A549 (cell line): ENCODE data around the gene HARS1. TPM values are rescaled to one million over a fixed set of nuclear protein-coding genes. Genes with fewer than 3 reads are reported as not detected.

Experiments used
- ATAC-seq, 2 experiments: fragments of 200-7000 bp in 1 of 2; fragments of >200 bp in 1 of 2; cut with Nextera tagmentation in 1 of 2; cut with Tn5 transposase in 1 of 2; 3 replicates each; pipeline versions ENCODE4 v1.8.0 to v1.9.1; 2018 to 2020; ENCODE audit warnings: mild to moderate bottlenecking in 1 of 2, moderate library complexity in 1 of 2
- CTCF ChIA-PET: fragments of 300-600 bp; sonication (Branson Sonifier 250); formaldehyde crosslinking; extraction: SDS; loops from one replicate; lab custom pipeline; 2021; ENCODE audit warnings: antibody characterized with exemption, inconsistent platforms; lab: Yijun Ruan, JAX
- POLR2A ChIA-PET: fragments of 350-600 bp; formaldehyde crosslinking; extraction: SDS; loops from one replicate; lab custom pipeline; 2021; ENCODE audit warnings: antibody characterized with exemption, inconsistent platforms; lab: Yijun Ruan, JAX
- DNase-seq, 2 experiments: peaks; one replicate each; pipeline versions ENCODE4 v3.0.0 to v3.0.0-alpha.2; 2011 to 2016; ENCODE audit warnings: low read depth in 1 of 2, low spot score in 1 of 2
- FAIRE-seq: peaks from 2 replicates; lab custom pipeline; 2011; peaks lifted over from hg19 to GRCh38; lab: Jason Lieb, UNC
- H3K27ac ChIP-seq, 2 experiments: fragments of >200 bp; sonication (Bioruptor Twin); formaldehyde crosslinking; 3 replicates each; pipeline ENCODE4 v1.5.1; 2016 to 2017
- H3K4me1 ChIP-seq: fragments of >200 bp; sonication (Bioruptor Twin); formaldehyde crosslinking; 3 replicates; pipeline ENCODE4 v1.6.1; 2016
- H3K4me2 ChIP-seq: fragments of >200 bp; sonication (Bioruptor Twin); formaldehyde crosslinking; 3 replicates; pipeline ENCODE4 v1.6.1; 2016
- H3K4me3 ChIP-seq: fragments of >200 bp; sonication (Bioruptor Twin); formaldehyde crosslinking; 3 replicates; pipeline ENCODE4 v1.5.1; 2016
- H3K9me3 ChIP-seq: fragments of >200 bp; sonication (Bioruptor Twin); formaldehyde crosslinking; 3 replicates; pipeline ENCODE4 v1.6.1; 2016
- CBX2 ChIP-seq: fragments of 200-600 bp; sonication (generic); IDR thresholded peaks from 2 replicates; pipeline ENCODE4 v1.6.1; 2016; ENCODE audit warnings: low read depth, mild to moderate bottlenecking, borderline replicate concordance
- CEBPB ChIP-seq, 2 experiments: fragments of >200 bp in 1 of 2; sonication (Bioruptor Twin) in 1 of 2; formaldehyde crosslinking in 1 of 2; IDR thresholded peaks; 2 replicates each; pipeline ENCODE4 v1.6.1; 2012 to 2016
- CHD2 ChIP-seq: fragments of 150-350 bp; IDR thresholded peaks from 2 replicates; pipeline ENCODE4 v1.6.1; 2014; ENCODE audit warnings: low read length; ENCODE audit not compliant: partially characterized antibody
- EP300 ChIP-seq, 2 experiments: fragments of >200 bp; sonication (Bioruptor Twin); formaldehyde crosslinking; IDR thresholded peaks; 2 replicates in 1 of 2; 3 replicates in 1 of 2; pipeline ENCODE4 v1.6.1; 2016 to 2017
- HDAC2 ChIP-seq: fragments of 200-600 bp; sonication (generic); IDR thresholded peaks from 2 replicates; pipeline ENCODE4 v1.6.1; 2016
- HOXA7 ChIP-seq: fragments of 250-450 bp; sonication (Bioruptor Pico); IDR thresholded peaks from 2 replicates; pipeline ENCODE4 v1.5.0; 2020; ENCODE audit warnings: mild to moderate bottlenecking, moderate library complexity
- HOXB13 ChIP-seq: fragments of 250-450 bp; sonication (Bioruptor Pico); IDR thresholded peaks from 2 replicates; pipeline ENCODE4 v1.5.0; 2020; ENCODE audit warnings: low read depth, mild to moderate bottlenecking, moderate library complexity
- HOXB5 ChIP-seq: fragments of 250-450 bp; sonication (Bioruptor Pico); IDR thresholded peaks from 2 replicates; pipeline ENCODE4 v1.5.0; 2020; ENCODE audit warnings: mild to moderate bottlenecking, moderate library complexity
- JUNB ChIP-seq: fragments of >200 bp; sonication (Bioruptor Twin); formaldehyde crosslinking; IDR thresholded peaks from 2 replicates; pipeline ENCODE4 v1.6.1; 2016
- KDM1A ChIP-seq: fragments of 200-600 bp; sonication (generic); IDR thresholded peaks from 2 replicates; pipeline ENCODE4 v1.6.1; 2016; ENCODE audit warnings: low read depth, mild to moderate bottlenecking
- KDM5A ChIP-seq: fragments of 200-600 bp; sonication (generic); IDR thresholded peaks from 2 replicates; pipeline ENCODE4 v1.6.1; 2016; ENCODE audit warnings: antibody characterized with exemption, mild to moderate bottlenecking
- MAZ ChIP-seq: fragments of 150-350 bp; IDR thresholded peaks from 2 replicates; pipeline ENCODE4 v1.6.1; 2014; ENCODE audit warnings: antibody characterized with exemption, low read depth, low read length, borderline replicate concordance
- MYC ChIP-seq: IDR thresholded peaks from 2 replicates; pipeline ENCODE4 v1.6.1; 2012; ENCODE audit warnings: mild to moderate bottlenecking, inconsistent platforms, low read length, improper control_type of control experiment, borderline replicate concordance
- NFE2L2 ChIP-seq: fragments of 150-350 bp; conservative IDR thresholded peaks from 2 replicates; pipeline ENCODE4 v1.6.1; 2014; ENCODE audit warnings: low read length
- PHF8 ChIP-seq: fragments of 200-600 bp; sonication (generic); IDR thresholded peaks from 2 replicates; pipeline ENCODE4 v1.6.1; 2016; ENCODE audit warnings: low read depth, mild to moderate bottlenecking, antibody characterized with exemption, moderate library complexity, borderline replicate concordance
- POLR2A ChIP-seq: IDR thresholded peaks from 2 replicates; pipeline ENCODE4 v1.6.1; 2012; ENCODE audit warnings: mild to moderate bottlenecking, low read length
- RAD21 ChIP-seq, 2 experiments: fragments of >200 bp in 1 of 2; sonication (Bioruptor Twin) in 1 of 2; formaldehyde crosslinking in 1 of 2; IDR thresholded peaks in 1 of 2; conservative IDR thresholded peaks in 1 of 2; 2 replicates in 1 of 2; 3 replicates in 1 of 2; pipeline ENCODE4 v1.6.1; 2012 to 2018; ENCODE audit warnings: inconsistent platforms in 1 of 2
- RARB ChIP-seq: fragments of 250-450 bp; sonication (Bioruptor Pico); IDR thresholded peaks from 2 replicates; pipeline ENCODE4 v1.8.0; 2021; ENCODE audit warnings: mild to moderate bottlenecking, moderate library complexity
- RNF2 ChIP-seq: fragments of 200-600 bp; sonication (generic); IDR thresholded peaks from 2 replicates; pipeline ENCODE4 v1.6.1; 2016; ENCODE audit warnings: low read depth, mild to moderate bottlenecking, antibody characterized with exemption, moderate library complexity, borderline replicate concordance
- TFCP2L1 ChIP-seq: fragments of 250-450 bp; sonication (Bioruptor Pico); IDR thresholded peaks from 2 replicates; pipeline ENCODE4 v1.5.0; 2021; ENCODE audit warnings: mild to moderate bottlenecking
- TP53 ChIP-seq: fragments of 250-450 bp; sonication (Bioruptor Pico); IDR thresholded peaks from 2 replicates; pipeline ENCODE4 v1.5.0; 2021; ENCODE audit warnings: mild to moderate bottlenecking, moderate library complexity
- ZFP36 ChIP-seq: fragments of 450-650 bp; IDR thresholded peaks from 2 replicates; pipeline ENCODE4 v1.6.1; 2014; ENCODE audit warnings: borderline replicate concordance; ENCODE audit not compliant: partially characterized antibody
- ZSCAN20 ChIP-seq: fragments of 250-450 bp; sonication (Bioruptor Pico); IDR thresholded peaks from 2 replicates; pipeline ENCODE4 v1.8.0; 2022; ENCODE audit warnings: mild to moderate bottlenecking, moderate library complexity
- WGBS: methylation state at CpG from one replicate; pipeline ENCODE4 v1.1.6; 2017; ENCODE audit errors: missing lambda C conversion rate; 5-methylcytosine and 5-hydroxymethylcytosine counted together
- polyA plus RNA-seq, 4 experiments: library from polyadenylated mRNA; depleted of rRNA in 3 of 4; stranded (reverse); fragments of >200 nt; fragmentation: RNase III in 1 of 4; extraction: RNeasy Plus Mini Kit Qiagen cat#74134 plus additional on column Dnase treatment in 1 of 4; gene quantifications; 2 replicates in 3 of 4; 3 replicates in 1 of 4; pipeline ENCODE4 v1.2.3, GENCODE V29; 2011 to 2017
- TF ChIP-seq, protein P1 (sequence below): fragments of >200 bp; sonication (Bioruptor Twin); formaldehyde crosslinking; IDR thresholded peaks from 3 replicates; pipeline ENCODE4 v1.5.1; 2016
- TF ChIP-seq, protein P2 (sequence below): IDR thresholded peaks from 2 replicates; pipeline ENCODE4 v1.6.1; 2012; ENCODE audit warnings: low read depth, borderline replicate concordance
- TF ChIP-seq, protein P3 (sequence below): IDR thresholded peaks from 2 replicates; pipeline ENCODE4 v1.6.1; 2012
- TF ChIP-seq, protein P4 (sequence below): fragments of 250-450 bp; sonication (Bioruptor Pico); IDR thresholded peaks from 2 replicates; pipeline ENCODE4 v1.5.0; 2020; ENCODE audit warnings: low read depth, mild to moderate bottlenecking, moderate library complexity
- TF ChIP-seq, protein P5 (sequence below): fragments of >200 bp; sonication (Bioruptor Twin); formaldehyde crosslinking; IDR thresholded peaks from 3 replicates; pipeline ENCODE4 v1.6.1; 2016

Gene HARS1
- polyA plus RNA-seq, 2 of the 4 experiments (the other 2 are of a cell fraction) = 80.5 to 87.1 TPM

DNA sequence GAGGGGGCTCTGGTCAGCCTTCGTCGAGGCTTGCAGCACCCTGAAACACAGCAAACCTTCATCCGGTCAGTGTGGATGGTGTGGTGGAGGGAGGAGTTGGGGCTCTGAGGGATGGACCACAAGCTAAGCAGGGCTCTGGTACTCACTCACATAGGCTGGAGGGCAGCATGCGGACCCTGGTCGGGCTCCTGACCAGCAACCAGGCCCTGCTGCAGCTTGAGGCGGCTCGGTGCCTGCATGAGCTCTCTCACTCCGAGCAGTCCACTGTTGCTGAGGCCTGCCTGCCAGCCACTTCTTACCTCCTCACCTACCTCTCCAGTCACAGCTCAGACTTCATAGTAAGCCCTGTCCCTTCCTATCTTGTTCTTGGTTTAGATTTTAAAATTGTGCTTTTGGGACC lies 49.5 kb downstream of the HARS1 start:
- ATAC-seq (no peak), FAIRE-seq (no peak), DNase-seq (no peak)
- 88% methylated on average over 8 of the region's 8 CpGs for WGBS
- ChIA-PET CTCF (interaction anchor here (0.8 to 1.6 kb wide), 4 partner anchors 14 to 283 kb away, joined by 3 to 5 read pairs (median 3); no protein-coding TSS in a partner anchor), POLR2A (no interaction called here)
- H3K9me3 ChIP-seq = no peaks in the 10 kb centered on the region
- H3K4me3 ChIP-seq = no peak overlapping the region
- TF ChIP-seq, protein P1, sequence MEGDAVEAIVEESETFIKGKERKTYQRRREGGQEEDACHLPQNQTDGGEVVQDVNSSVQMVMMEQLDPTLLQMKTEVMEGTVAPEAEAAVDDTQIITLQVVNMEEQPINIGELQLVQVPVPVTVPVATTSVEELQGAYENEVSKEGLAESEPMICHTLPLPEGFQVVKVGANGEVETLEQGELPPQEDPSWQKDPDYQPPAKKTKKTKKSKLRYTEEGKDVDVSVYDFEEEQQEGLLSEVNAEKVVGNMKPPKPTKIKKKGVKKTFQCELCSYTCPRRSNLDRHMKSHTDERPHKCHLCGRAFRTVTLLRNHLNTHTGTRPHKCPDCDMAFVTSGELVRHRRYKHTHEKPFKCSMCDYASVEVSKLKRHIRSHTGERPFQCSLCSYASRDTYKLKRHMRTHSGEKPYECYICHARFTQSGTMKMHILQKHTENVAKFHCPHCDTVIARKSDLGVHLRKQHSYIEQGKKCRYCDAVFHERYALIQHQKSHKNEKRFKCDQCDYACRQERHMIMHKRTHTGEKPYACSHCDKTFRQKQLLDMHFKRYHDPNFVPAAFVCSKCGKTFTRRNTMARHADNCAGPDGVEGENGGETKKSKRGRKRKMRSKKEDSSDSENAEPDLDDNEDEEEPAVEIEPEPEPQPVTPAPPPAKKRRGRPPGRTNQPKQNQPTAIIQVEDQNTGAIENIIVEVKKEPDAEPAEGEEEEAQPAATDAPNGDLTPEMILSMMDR = no peak
- H3K27ac ChIP-seq = no peak overlapping the region
- no peak overlapping the region for H3K4me2 ChIP-seq
- peaks cover 23% of the 10 kb centered on the region for H3K4me1 ChIP-seq

DNA sequence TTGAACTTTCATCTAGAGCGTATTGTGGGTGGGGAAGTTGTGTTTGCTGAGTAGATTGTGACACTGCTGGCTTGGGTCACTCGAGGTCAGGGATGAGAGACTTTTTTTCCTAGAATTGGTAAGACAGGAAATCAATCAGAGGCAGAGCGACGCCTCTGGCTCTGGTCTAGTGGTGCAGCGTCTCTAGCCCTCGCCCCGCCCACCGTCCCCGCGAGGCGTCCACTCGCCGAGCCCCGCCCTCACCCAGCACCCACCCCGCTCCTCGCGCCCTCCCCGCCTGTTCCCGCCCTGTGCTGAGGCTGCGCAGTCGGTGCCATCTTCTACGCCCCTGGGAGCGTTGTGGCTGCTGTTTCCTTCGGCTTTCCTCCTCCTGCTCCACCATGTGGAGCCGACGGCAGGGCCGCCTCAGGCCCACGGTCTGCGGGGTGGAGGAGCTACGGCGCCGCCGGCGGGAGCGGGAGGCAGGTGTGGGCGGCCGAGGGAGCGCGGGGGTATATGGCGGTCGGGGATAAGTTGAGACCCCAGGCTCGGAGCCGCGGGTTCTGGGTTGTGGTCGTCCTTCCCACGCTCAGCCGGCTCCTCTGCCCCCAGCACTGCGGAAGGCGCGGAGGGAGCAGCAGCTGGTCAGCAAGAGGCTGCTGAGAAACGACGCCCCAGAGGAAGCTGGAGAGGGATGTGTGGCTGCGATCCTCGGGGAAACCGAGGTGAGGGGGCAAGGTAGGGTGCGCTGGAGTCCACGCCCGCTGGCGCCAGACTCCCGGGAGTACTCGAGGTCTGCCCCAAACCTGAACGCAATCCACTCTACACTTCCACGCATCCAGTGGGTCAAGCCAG lies 51.8 kb downstream of the HARS1 start, which contains the start of gene TMCO6:
TSS of gene TMCO6 (plus strand) at position 304 of the 834 bp plus-strand sequence. CDS start at position 381, 77 bp downstream.
- H3K9me3 ChIP-seq = no peaks in the 10 kb centered on the region
- peak; percentile 96 for DNase-seq
- ChIA-PET POLR2A (interaction anchor here (0.6 to 2.4 kb wide), 5 partner anchors 8 to 238 kb away, joined by 3 to 12 read pairs (median 5); partner anchors contain the start of genes ANKHD1, APBB3, IK and NDUFA2), CTCF (interaction anchor here (0.6 to 2.0 kb wide), 25 partner anchors 8 to 953 kb away, joined by 3 to 12 read pairs (median 4); partner anchors contain the start of genes EIF4EBP3, IK and NDUFA2)
- H3K4me2 ChIP-seq = peak within 1 kb of the TSS; percentile 90
- peak within 1 kb of the TSS; percentile 91 to 94 for H3K27ac ChIP-seq
- ATAC-seq = peak; percentile 91 to 96
- peak within 1 kb of the TSS; percentile 68 for H3K4me3 ChIP-seq
- FAIRE-seq = no peak
- 1% methylated on average over 39 of the region's 63 CpGs for WGBS
- H3K4me1 ChIP-seq = peaks cover 21% of the 10 kb centered on the region
- no peak for TF ChIP-seq KDM1A
- no peak for TF ChIP-seq CHD2
- peak; percentile 44 to 69 for TF ChIP-seq RAD21 (conservative IDR thresholded peaks at IDR 0.05 in 1 of 2, IDR thresholded peaks at IDR 0.05 in 1 of 2)
- TF ChIP-seq CEBPB (IDR thresholded peaks at IDR 0.05) = peak in 1 of 2 experiments; percentile 82; a peak in 2 of 4 replicates
- TF ChIP-seq MAZ = no peak; the same call in 1 of the 2 replicates
- no peak for TF ChIP-seq HOXB13
- no peak for TF ChIP-seq RARB (CRISPR knock-in tag)
- TF ChIP-seq EP300 (IDR thresholded peaks at IDR 0.05) = no peak
- TF ChIP-seq TFCP2L1 (CRISPR knock-in tag) = 0 out of 2 replicates have a peak, but pooled peaks have one; percentile 74
- peak; percentile 94 for TF ChIP-seq POLR2A
- peak; percentile 91 for TF ChIP-seq HOXB5 (CRISPR knock-in tag)
- TF ChIP-seq HOXA7 = no peak
- no peak for TF ChIP-seq JUNB
- TF ChIP-seq RNF2 = no peak
- TF ChIP-seq ZFP36 = no peak
- TF ChIP-seq, protein P2, sequence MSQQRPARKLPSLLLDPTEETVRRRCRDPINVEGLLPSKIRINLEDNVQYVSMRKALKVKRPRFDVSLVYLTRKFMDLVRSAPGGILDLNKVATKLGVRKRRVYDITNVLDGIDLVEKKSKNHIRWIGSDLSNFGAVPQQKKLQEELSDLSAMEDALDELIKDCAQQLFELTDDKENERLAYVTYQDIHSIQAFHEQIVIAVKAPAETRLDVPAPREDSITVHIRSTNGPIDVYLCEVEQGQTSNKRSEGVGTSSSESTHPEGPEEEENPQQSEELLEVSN = peak; percentile 91
- TF ChIP-seq, protein P3, sequence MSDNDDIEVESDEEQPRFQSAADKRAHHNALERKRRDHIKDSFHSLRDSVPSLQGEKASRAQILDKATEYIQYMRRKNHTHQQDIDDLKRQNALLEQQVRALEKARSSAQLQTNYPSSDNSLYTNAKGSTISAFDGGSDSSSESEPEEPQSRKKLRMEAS = peak; percentile 90
- TF ChIP-seq KDM5A = no peak
- no peak for TF ChIP-seq NFE2L2
- TF ChIP-seq PHF8 = peak; percentile 60; the same call in 1 of the 2 replicates
- TF ChIP-seq, protein P4, sequence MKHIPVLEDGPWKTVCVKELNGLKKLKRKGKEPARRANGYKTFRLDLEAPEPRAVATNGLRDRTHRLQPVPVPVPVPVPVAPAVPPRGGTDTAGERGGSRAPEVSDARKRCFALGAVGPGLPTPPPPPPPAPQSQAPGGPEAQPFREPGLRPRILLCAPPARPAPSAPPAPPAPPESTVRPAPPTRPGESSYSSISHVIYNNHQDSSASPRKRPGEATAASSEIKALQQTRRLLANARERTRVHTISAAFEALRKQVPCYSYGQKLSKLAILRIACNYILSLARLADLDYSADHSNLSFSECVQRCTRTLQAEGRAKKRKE (CRISPR knock-in tag) = no peak
- TF ChIP-seq, protein P5, sequence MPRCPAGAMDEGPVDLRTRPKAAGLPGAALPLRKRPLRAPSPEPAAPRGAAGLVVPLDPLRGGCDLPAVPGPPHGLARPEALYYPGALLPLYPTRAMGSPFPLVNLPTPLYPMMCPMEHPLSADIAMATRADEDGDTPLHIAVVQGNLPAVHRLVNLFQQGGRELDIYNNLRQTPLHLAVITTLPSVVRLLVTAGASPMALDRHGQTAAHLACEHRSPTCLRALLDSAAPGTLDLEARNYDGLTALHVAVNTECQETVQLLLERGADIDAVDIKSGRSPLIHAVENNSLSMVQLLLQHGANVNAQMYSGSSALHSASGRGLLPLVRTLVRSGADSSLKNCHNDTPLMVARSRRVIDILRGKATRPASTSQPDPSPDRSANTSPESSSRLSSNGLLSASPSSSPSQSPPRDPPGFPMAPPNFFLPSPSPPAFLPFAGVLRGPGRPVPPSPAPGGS = peak; percentile 67; the same call in 2 of the 3 replicates
- no peak for TF ChIP-seq ZSCAN20 (CRISPR knock-in tag)
- TF ChIP-seq, protein P1 = peak; percentile 59
- no peak for TF ChIP-seq CBX2
- no peak for TF ChIP-seq HDAC2
- peak; percentile 65; the same call in 1 of the 2 replicates for TF ChIP-seq MYC
- no peak for TF ChIP-seq TP53 (CRISPR knock-in tag)
